A549 (cell line): ENCODE results near the gene NOXA1. TPM values are rescaled to one million over a fixed set of nuclear protein-coding genes. Genes with fewer than 3 reads are reported as not detected.

Source experiments
- CHD4 ChIP-seq: fragments of 200-600 bp; sonication (generic); IDR thresholded peaks from 2 replicates; pipeline ENCODE4 v1.6.1; 2016; ENCODE audit warnings: antibody characterized with exemption, mild to moderate bottlenecking, borderline replicate concordance
- EHF ChIP-seq: fragments of 250-450 bp; sonication (Bioruptor Pico); IDR thresholded peaks from 2 replicates; pipeline ENCODE4 v1.5.0; 2020; ENCODE audit warnings: mild to moderate bottlenecking
- EHMT2 ChIP-seq: fragments of 200-600 bp; sonication (generic); IDR thresholded peaks from 2 replicates; pipeline ENCODE4 v1.6.1; 2016; ENCODE audit warnings: antibody characterized with exemption, low read depth, mild to moderate bottlenecking, moderate library complexity
- EP300 ChIP-seq, 2 experiments: fragments of >200 bp; sonication (Bioruptor Twin); formaldehyde crosslinking; IDR thresholded peaks; 2 replicates in 1 of 2; 3 replicates in 1 of 2; pipeline ENCODE4 v1.6.1; 2016 to 2017
- FOSB ChIP-seq: fragments of 250-450 bp; sonication (Bioruptor Pico); IDR thresholded peaks from 2 replicates; pipeline ENCODE4 v1.5.0; 2020; ENCODE audit warnings: mild to moderate bottlenecking, moderate library complexity
- HDAC2 ChIP-seq: fragments of 200-600 bp; sonication (generic); IDR thresholded peaks from 2 replicates; pipeline ENCODE4 v1.6.1; 2016
- HOXA7 ChIP-seq: fragments of 250-450 bp; sonication (Bioruptor Pico); IDR thresholded peaks from 2 replicates; pipeline ENCODE4 v1.5.0; 2020; ENCODE audit warnings: mild to moderate bottlenecking, moderate library complexity
- HOXB13 ChIP-seq: fragments of 250-450 bp; sonication (Bioruptor Pico); IDR thresholded peaks from 2 replicates; pipeline ENCODE4 v1.5.0; 2020; ENCODE audit warnings: low read depth, mild to moderate bottlenecking, moderate library complexity
- HOXB5 ChIP-seq: fragments of 250-450 bp; sonication (Bioruptor Pico); IDR thresholded peaks from 2 replicates; pipeline ENCODE4 v1.5.0; 2020; ENCODE audit warnings: mild to moderate bottlenecking, moderate library complexity
- KDM1A ChIP-seq: fragments of 200-600 bp; sonication (generic); IDR thresholded peaks from 2 replicates; pipeline ENCODE4 v1.6.1; 2016; ENCODE audit warnings: low read depth, mild to moderate bottlenecking
- KDM5A ChIP-seq: fragments of 200-600 bp; sonication (generic); IDR thresholded peaks from 2 replicates; pipeline ENCODE4 v1.6.1; 2016; ENCODE audit warnings: antibody characterized with exemption, mild to moderate bottlenecking
- MAFK ChIP-seq: fragments of 450-650 bp; IDR thresholded peaks from 2 replicates; pipeline ENCODE4 v1.6.1; 2014; ENCODE audit not compliant: partially characterized antibody
- MAZ ChIP-seq: fragments of 150-350 bp; IDR thresholded peaks from 2 replicates; pipeline ENCODE4 v1.6.1; 2014; ENCODE audit warnings: antibody characterized with exemption, low read depth, low read length, borderline replicate concordance
- MYC ChIP-seq: IDR thresholded peaks from 2 replicates; pipeline ENCODE4 v1.6.1; 2012; ENCODE audit warnings: mild to moderate bottlenecking, inconsistent platforms, low read length, improper control_type of control experiment, borderline replicate concordance
- NFE2L2 ChIP-seq: fragments of 150-350 bp; conservative IDR thresholded peaks from 2 replicates; pipeline ENCODE4 v1.6.1; 2014; ENCODE audit warnings: low read length
- NPAS2 ChIP-seq: fragments of 250-450 bp; sonication (Bioruptor Pico); IDR thresholded peaks from 2 replicates; pipeline ENCODE4 v1.8.0; 2022; ENCODE audit warnings: mild to moderate bottlenecking, moderate library complexity, borderline replicate concordance
- NR3C1 ChIP-seq: fragments of >200 bp; sonication (Bioruptor Twin); formaldehyde crosslinking; IDR thresholded peaks from 3 replicates; pipeline ENCODE4 v1.6.1; 2017
- POLR2A ChIP-seq: IDR thresholded peaks from 2 replicates; pipeline ENCODE4 v1.6.1; 2012; ENCODE audit warnings: mild to moderate bottlenecking, low read length
- RAD21 ChIP-seq, 2 experiments: fragments of >200 bp in 1 of 2; sonication (Bioruptor Twin) in 1 of 2; formaldehyde crosslinking in 1 of 2; IDR thresholded peaks in 1 of 2; conservative IDR thresholded peaks in 1 of 2; 2 replicates in 1 of 2; 3 replicates in 1 of 2; pipeline ENCODE4 v1.6.1; 2012 to 2018; ENCODE audit warnings: inconsistent platforms in 1 of 2
- RCOR1 ChIP-seq: fragments of 150-350 bp; IDR thresholded peaks from 2 replicates; pipeline ENCODE4 v1.6.1; 2014; ENCODE audit warnings: antibody characterized with exemption, low read length, low read depth
- RNF2 ChIP-seq: fragments of 200-600 bp; sonication (generic); IDR thresholded peaks from 2 replicates; pipeline ENCODE4 v1.6.1; 2016; ENCODE audit warnings: low read depth, mild to moderate bottlenecking, antibody characterized with exemption, moderate library complexity, borderline replicate concordance
- SMC3 ChIP-seq: fragments of >200 bp; sonication (Bioruptor Twin); formaldehyde crosslinking; IDR thresholded peaks from 3 replicates; pipeline ENCODE4 v1.6.1; 2018; ENCODE audit warnings: inconsistent platforms
- SREBF2 ChIP-seq: fragments of 450-650 bp; IDR thresholded peaks from 2 replicates; pipeline ENCODE4 v1.6.1; 2014; ENCODE audit warnings: mild to moderate bottlenecking, moderate library complexity
- ZC3H11A ChIP-seq: fragments of 450-650 bp; IDR thresholded peaks from 2 replicates; pipeline ENCODE4 v1.6.1; 2014; ENCODE audit warnings: antibody characterized with exemption, mild to moderate bottlenecking
- polyA plus RNA-seq, 4 experiments: library from polyadenylated mRNA; depleted of rRNA in 3 of 4; stranded (reverse); fragments of >200 nt; fragmentation: RNase III in 1 of 4; extraction: RNeasy Plus Mini Kit Qiagen cat#74134 plus additional on column Dnase treatment in 1 of 4; gene quantifications; 2 replicates in 3 of 4; 3 replicates in 1 of 4; pipeline ENCODE4 v1.2.3, GENCODE V29; 2011 to 2017
- TF ChIP-seq, protein P1 (sequence below): IDR thresholded peaks from 2 replicates; pipeline ENCODE4 v1.6.1; 2012
- TF ChIP-seq, protein P2 (sequence below): fragments of >200 bp; sonication (Bioruptor Twin); formaldehyde crosslinking; IDR thresholded peaks from 3 replicates; pipeline ENCODE4 v1.6.1; 2016
- TF ChIP-seq, protein P3 (sequence below): fragments of 150-350 bp; IDR thresholded peaks from 2 replicates; pipeline ENCODE4 v1.6.1; 2014; ENCODE audit warnings: low read depth, mild to moderate bottlenecking, low read length
- TF ChIP-seq, protein P4 (sequence below): IDR thresholded peaks from 2 replicates; pipeline ENCODE4 v1.6.1; 2012; ENCODE audit warnings: low read depth, borderline replicate concordance
- TF ChIP-seq, protein P5 (sequence below): IDR thresholded peaks from 2 replicates; pipeline ENCODE4 v1.6.1; 2012
- TF ChIP-seq, protein P6 (sequence below): fragments of 250-450 bp; sonication (Bioruptor Pico); IDR thresholded peaks from 2 replicates; pipeline ENCODE4 v1.5.0; 2021; ENCODE audit warnings: mild to moderate bottlenecking, moderate library complexity, borderline replicate concordance
- TF ChIP-seq, protein P7 (sequence below): fragments of 250-450 bp; sonication (Bioruptor Pico); IDR thresholded peaks from 2 replicates; pipeline ENCODE4 v1.5.0; 2020; ENCODE audit warnings: low read depth, mild to moderate bottlenecking, moderate library complexity

NOXA1 gene
- polyA plus RNA-seq, 2 of the 4 experiments (the other 2 are of a cell fraction): 0.44 to 1.5 TPM

DNA sequence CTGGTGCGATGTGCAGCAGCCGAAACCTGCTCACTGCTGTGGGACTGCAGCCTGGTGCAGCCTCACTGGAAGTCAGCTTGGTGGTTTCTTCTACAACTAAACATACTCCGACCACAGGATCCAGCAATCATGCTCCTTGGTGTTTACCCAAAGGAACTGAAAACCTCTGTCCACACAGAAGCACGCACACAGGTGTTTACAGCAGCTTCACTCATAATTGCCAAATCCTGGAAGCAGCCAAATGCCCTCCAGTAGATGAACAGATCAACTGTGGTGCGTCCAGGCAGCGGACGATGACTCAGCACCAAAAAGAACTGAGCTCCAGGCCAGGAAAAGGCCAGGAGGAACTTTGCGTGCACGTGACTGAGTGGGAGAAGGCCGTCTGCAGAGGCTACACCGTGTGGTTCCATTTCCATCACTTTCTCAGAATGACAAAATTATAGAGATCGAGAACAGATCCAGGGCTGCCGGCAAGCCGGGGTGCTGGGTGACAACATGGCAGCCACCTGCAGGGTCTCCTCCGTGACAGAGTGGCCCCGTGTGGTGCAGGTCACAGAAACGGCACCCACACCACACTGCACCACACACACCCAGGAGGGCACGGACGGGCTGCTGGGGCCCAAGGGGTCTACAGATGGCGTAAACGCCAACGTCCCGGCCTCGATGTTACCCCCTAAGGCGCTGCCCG lies 59.0 kb downstream of the NOXA1 start (continued):
- TF ChIP-seq MAFK (peak; percentile 95), RCOR1 (no peak), NPAS2 (CRISPR knock-in tag) (no peak), HOXA7 (CRISPR knock-in tag) (no peak), MYC (no peak), RAD21 (conservative IDR thresholded peaks at IDR 0.05 in 1 of 2, IDR thresholded peaks at IDR 0.05 in 1 of 2) (no peak), KDM5A (no peak), HDAC2 (no peak), CHD4 (no peak), KDM1A (no peak), RNF2 (no peak), HOXB5 (CRISPR knock-in tag) (no peak), EHMT2 (no peak), HOXB13 (CRISPR knock-in tag) (0 out of 2 replicates have a peak, but pooled peaks have one; percentile 60), FOSB (CRISPR knock-in tag) (no peak), SMC3 (no peak), POLR2A (no peak), SREBF2 (no peak), NR3C1 (no peak), EP300 (IDR thresholded peaks at IDR 0.05) (no peak), NFE2L2 (peak; percentile 82), EHF (CRISPR knock-in tag) (no peak), MAZ (no peak), ZC3H11A (no peak)
- TF ChIP-seq, protein P1, sequence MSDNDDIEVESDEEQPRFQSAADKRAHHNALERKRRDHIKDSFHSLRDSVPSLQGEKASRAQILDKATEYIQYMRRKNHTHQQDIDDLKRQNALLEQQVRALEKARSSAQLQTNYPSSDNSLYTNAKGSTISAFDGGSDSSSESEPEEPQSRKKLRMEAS: peak; percentile 33; the same call in 1 of the 2 replicates
- TF ChIP-seq, protein P2, sequence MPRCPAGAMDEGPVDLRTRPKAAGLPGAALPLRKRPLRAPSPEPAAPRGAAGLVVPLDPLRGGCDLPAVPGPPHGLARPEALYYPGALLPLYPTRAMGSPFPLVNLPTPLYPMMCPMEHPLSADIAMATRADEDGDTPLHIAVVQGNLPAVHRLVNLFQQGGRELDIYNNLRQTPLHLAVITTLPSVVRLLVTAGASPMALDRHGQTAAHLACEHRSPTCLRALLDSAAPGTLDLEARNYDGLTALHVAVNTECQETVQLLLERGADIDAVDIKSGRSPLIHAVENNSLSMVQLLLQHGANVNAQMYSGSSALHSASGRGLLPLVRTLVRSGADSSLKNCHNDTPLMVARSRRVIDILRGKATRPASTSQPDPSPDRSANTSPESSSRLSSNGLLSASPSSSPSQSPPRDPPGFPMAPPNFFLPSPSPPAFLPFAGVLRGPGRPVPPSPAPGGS: no peak
- TF ChIP-seq, protein P3, sequence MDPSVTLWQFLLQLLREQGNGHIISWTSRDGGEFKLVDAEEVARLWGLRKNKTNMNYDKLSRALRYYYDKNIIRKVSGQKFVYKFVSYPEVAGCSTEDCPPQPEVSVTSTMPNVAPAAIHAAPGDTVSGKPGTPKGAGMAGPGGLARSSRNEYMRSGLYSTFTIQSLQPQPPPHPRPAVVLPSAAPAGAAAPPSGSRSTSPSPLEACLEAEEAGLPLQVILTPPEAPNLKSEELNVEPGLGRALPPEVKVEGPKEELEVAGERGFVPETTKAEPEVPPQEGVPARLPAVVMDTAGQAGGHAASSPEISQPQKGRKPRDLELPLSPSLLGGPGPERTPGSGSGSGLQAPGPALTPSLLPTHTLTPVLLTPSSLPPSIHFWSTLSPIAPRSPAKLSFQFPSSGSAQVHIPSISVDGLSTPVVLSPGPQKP: no peak
- TF ChIP-seq, protein P4, sequence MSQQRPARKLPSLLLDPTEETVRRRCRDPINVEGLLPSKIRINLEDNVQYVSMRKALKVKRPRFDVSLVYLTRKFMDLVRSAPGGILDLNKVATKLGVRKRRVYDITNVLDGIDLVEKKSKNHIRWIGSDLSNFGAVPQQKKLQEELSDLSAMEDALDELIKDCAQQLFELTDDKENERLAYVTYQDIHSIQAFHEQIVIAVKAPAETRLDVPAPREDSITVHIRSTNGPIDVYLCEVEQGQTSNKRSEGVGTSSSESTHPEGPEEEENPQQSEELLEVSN: no peak
- TF ChIP-seq, protein P5, sequence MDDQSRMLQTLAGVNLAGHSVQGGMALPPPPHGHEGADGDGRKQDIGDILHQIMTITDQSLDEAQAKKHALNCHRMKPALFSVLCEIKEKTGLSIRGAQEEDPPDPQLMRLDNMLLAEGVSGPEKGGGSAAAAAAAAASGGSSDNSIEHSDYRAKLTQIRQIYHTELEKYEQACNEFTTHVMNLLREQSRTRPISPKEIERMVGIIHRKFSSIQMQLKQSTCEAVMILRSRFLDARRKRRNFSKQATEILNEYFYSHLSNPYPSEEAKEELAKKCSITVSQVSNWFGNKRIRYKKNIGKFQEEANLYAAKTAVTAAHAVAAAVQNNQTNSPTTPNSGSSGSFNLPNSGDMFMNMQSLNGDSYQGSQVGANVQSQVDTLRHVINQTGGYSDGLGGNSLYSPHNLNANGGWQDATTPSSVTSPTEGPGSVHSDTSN: no peak
- TF ChIP-seq, protein P6, sequence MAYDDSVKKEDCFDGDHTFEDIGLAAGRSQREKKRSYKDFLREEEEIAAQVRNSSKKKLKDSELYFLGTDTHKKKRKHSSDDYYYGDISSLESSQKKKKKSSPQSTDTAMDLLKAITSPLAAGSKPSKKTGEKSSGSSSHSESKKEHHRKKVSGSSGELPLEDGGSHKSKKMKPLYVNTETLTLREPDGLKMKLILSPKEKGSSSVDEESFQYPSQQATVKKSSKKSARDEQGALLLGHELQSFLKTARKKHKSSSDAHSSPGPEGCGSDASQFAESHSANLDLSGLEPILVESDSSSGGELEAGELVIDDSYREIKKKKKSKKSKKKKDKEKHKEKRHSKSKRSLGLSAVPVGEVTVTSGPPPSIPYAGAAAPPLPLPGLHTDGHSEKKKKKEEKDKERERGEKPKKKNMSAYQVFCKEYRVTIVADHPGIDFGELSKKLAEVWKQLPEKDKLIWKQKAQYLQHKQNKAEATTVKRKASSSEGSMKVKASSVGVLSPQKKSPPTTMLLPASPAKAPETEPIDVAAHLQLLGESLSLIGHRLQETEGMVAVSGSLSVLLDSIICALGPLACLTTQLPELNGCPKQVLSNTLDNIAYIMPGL (CRISPR knock-in tag): no peak
- TF ChIP-seq, protein P7, sequence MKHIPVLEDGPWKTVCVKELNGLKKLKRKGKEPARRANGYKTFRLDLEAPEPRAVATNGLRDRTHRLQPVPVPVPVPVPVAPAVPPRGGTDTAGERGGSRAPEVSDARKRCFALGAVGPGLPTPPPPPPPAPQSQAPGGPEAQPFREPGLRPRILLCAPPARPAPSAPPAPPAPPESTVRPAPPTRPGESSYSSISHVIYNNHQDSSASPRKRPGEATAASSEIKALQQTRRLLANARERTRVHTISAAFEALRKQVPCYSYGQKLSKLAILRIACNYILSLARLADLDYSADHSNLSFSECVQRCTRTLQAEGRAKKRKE: no peak
